Suppressor macrophage (primary cell): ENCODE measurements around the gene STRIP1.

ENCODE experiments used
- DNase-seq, 4 experiments: peaks; one replicate each; pipeline ENCODE4 v3.0.0-alpha.2; 2020 to 2022
- total RNA-seq, 17 experiments: gene quantifications; one replicate each; lab custom pipeline; 2026; ENCODE audit warnings: mixed read lengths in 6 of 17, inconsistent platforms in 3 of 17; lab: John Stamatoyannopoulos, UW

Gene STRIP1
- total RNA-seq, result 26.3 to 66.5 (median 41.1) reads per million in 17 experiments

- DNase-seq, result peak; percentile 96 to 99 (median 98)
Observed at GRCh38 chr1:110034451-110035235, at the start of gene STRIP1. STRIP1 (plus strand) TSS chr1:110034624; CDS start chr1:110034638, 14 bp downstream.

- DNase-seq, result peak in 2 of 4 experiments; percentile 15 to 25
Observed at GRCh38 chr1:109985247-109986053, 49.0 kb upstream of the STRIP1 start.

GRCh38 chr1:109986054-109986444 is 48.4 kb upstream of the STRIP1 start:
- DNase-seq, result no peak

- DNase-seq, result no peak
Observed at GRCh38 chr1:109988349-109988914, 46.0 kb upstream of the STRIP1 start.

DNA sequence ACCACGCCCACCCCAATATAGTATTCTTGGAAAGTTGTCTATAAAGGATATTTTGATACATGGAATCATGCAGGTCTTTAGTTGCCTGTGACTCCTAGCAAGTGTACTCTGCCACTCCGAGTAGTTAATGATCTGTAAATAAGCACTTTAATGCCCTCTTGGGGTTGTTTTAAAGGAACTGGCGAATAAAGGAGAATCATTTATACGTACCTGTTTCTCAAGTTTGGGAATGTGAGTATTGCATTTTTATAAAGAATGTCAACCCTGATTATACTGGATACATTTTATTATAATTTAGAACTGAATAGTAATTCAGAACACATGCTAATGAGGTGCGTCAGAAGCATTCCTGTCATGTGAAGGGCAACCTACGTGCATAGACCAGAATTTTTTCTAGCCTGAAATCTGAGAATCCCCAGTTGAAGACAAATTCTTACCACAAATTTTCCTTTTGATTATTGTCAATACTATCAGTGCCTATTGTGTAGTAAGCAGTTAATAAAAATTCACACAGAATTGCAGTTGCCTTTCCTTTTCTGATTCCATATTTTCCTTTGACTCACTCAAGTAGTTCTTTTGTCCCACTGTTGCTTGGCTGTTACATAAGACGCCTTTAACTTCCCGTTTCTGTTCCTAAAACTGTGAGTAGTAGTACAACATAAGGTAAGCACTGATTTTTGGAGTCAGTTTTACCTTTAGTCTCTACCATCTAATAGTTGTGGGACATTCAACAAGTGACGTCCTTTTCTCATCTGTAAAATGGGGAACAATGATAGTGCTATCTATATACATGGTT is 44.7 kb upstream of the STRIP1 start:
- DNase-seq, result peak; percentile 51 to 78 (median 64)

DNA sequence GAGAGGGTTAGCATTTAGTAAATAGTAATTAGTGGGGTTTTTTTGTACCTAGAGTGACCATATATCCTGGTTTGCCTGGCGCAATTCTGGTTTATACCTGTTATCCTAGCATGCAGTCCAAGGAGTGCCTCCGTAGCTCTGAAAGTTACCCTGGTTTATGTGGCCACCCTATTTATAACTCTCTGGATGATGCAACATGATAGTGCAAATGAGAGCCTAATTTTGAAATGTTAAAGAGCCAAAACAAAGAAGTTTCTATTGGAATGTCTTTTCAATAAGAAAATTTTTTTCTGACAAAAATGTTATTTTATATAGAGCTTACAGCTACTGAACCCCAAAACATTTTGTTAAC is 44.1 kb upstream of the STRIP1 start:
- DNase-seq, result peak in 1 of 4 experiments; percentile 30

DNA sequence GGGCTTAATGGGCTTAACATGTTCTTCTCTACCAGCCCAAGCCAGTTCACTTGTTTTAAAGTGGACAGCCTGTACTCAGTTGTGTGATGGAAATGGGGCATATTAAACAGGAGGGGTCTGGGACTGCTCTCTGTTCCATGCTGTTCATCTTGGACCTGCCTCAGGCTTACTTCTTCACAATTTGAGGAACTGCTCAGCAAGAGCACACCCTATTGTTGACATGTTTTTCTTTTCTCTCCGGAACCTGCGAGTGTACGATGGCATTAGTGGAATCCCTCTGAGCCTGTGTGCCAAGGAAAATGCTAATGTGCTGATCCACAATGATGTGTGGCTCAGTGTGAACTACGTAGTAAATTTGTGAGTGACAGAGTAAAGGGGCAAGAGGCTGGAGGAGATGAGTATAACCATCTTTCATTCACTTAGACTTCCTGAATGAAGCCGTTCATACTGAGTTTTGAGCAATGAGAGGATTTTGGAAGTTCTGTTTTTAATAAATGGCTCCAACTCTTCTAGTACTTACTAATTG is 43.0 kb upstream of the STRIP1 start:
- no peak for DNase-seq

DNA sequence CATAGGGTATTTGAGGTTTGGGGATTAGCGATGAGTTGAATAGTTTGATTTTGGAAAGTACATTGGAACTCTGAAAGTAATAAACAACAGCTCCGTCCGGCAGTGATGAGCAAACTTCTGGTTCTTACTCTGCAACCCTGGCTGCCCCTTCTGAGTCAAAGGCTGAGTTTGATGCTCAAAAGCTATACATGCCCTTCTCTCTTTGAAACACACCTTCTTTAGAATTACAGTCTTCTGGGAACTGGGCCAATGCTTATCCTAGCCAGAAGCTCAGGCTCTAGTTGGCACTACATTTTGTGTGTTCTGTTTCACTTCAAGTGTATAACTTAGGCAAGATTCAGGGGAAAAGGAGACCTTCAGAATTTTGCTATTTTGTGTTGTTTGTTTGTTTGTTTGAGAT is 40.5 kb upstream of the STRIP1 start:
- DNase-seq, result no peak

- DNase-seq, result no peak
Observed at GRCh38 chr1:109994654-109995053, 39.8 kb upstream of the STRIP1 start.

DNA sequence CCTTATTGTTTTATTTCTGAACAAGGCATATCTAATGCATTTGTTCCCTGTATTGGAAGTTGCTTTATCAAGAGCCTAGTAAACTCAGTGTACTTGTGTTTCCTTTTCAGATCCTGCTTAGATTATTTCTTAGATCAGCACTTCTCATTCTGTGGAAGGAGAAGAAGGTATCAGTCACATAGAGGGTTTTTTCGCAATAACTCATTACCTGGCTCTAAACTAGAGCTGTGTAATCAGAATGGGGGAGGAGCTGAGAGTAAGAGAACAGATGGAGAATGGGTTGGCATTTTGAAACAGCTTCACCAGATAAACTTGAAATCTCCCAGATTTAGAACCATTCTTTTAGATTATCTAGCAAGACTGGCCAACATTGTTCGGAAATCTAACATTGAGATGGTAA is 38.9 kb upstream of the STRIP1 start:
- DNase-seq, result no peak

GRCh38 chr1:109996476-109996875 is 37.9 kb upstream of the STRIP1 start:
- DNase-seq, result peak in 1 of 4 experiments; percentile 26

GRCh38 chr1:109997204-109997866 is 37.1 kb upstream of the STRIP1 start:
- DNase-seq, result no peak

GRCh38 chr1:109997867-109998229 is 36.6 kb upstream of the STRIP1 start:
- DNase-seq, result no peak

GRCh38 chr1:110002695-110003094 is 31.7 kb upstream of the STRIP1 start:
- DNase-seq, result no peak

GRCh38 chr1:110003747-110004428 is 30.5 kb upstream of the STRIP1 start:
- peak; percentile 78 to 88 (median 84) for DNase-seq

- no peak for DNase-seq
Observed at GRCh38 chr1:110004583-110004982, 29.8 kb upstream of the STRIP1 start.

DNA sequence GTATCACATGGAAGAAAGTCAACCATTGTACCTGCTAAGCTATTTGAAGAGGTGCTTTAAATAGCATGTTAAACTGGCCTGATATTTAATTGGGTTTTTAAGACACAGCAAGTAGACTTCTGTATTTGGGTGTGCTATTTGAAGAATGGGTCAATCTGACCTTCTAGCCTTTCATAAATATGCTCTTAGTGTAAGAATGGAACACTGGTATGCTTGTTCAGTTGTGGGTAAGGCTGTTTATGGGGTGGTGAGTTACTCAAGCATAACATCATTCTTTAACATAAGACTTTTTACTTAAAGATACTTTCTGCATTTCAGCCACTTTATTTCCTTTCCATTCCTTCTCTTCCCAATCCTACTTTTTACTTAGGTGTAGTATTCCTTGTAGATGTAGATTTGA is 28.5 kb upstream of the STRIP1 start:
- DNase-seq, result no peak

- DNase-seq, result no peak
Observed at GRCh38 chr1:110006516-110006915, 27.9 kb upstream of the STRIP1 start.

- DNase-seq, result no peak
Observed at GRCh38 chr1:110007046-110007830, 27.2 kb upstream of the STRIP1 start.

- DNase-seq, result no peak
Observed at GRCh38 chr1:110008971-110009565, 25.4 kb upstream of the STRIP1 start.
